HCT116 (cell line): Measurements from ENCODE around the gene EPS8L2. TPM values are rescaled to one million over a fixed set of nuclear protein-coding genes. Genes with fewer than 3 reads are reported as not detected.

Source experiments
- ATAC-seq: fragments of 200-7000 bp; cut with Tn5 transposase; 2 replicates; pipeline ENCODE4 v1.9.1; 2020; ENCODE audit warnings: mild to moderate bottlenecking, moderate library complexity
- BruUV-seq: library from RNA; stranded (reverse); fragments of 400-500 nt; replicated peaks from 2 replicates; lab custom pipeline; 2021; lab: Mats Ljungman, UMichigan
- CTCF ChIA-PET: fragments of 300-600 bp; sonication (Branson Sonifier 250); formaldehyde crosslinking; loops from one replicate; lab custom pipeline; 2021; ENCODE audit warnings: antibody characterized with exemption; lab: Charles Lee
- POLR2A ChIA-PET: fragments of 300-600, 350-600 bp; sonication (Branson Sonifier 250); formaldehyde crosslinking; loops from one replicate; lab custom pipeline; 2021; ENCODE audit warnings: antibody characterized with exemption; lab: Charles Lee
- RAD21 ChIA-PET, 2 experiments: fragments of 300-600 bp; sonication (Branson Sonifier 250); formaldehyde crosslinking; loops; one replicate each; lab custom pipeline; 2023; ENCODE audit warnings: low total read pairs in 2 of 2; ENCODE audit not compliant: uncharacterized antibody in 2 of 2, unreplicated experiment in 2 of 2, low non-redundant PET in 1 of 2; lab: Charles Lee
- DNase-seq: peaks from one replicate; pipeline ENCODE4 v3.0.0-alpha.2; 2010; ENCODE audit warnings: low read depth, low spot score
- H2AFZ ChIP-seq: fragments of 200-600 bp; shearing (Covaris generic), sonication (generic); 2 replicates; pipeline ENCODE4 v1.6.1; 2017; ENCODE audit warnings: low read depth, mixed run types, mixed read lengths, antibody characterized with exemption, low read length; ENCODE audit not compliant: poor library complexity, severe bottlenecking
- H3K27ac ChIP-seq: 2 replicates; pipeline ENCODE4 v1.5.1; 2012; ENCODE audit warnings: low read depth, low read length
- H3K27me3 ChIP-seq: fragments of 200-600 bp; sonication (generic); 2 replicates; pipeline ENCODE4 v1.6.1; 2016; ENCODE audit warnings: mixed run types, low read length, mixed read lengths; ENCODE audit not compliant: insufficient read depth
- H3K36me3 ChIP-seq, 2 experiments: fragments of 200-500 bp in 1 of 2; fragments of 200-600 bp in 1 of 2; sonication (Bioruptor generic) in 1 of 2; sonication (generic) in 1 of 2; 2 replicates each; pipeline versions ENCODE4 v1.5.1 to v1.6.1; 2014 to 2016; ENCODE audit warnings: low read length in 2 of 2, inconsistent platforms in 1 of 2, mixed read lengths in 1 of 2, mixed run types in 1 of 2; ENCODE audit not compliant: insufficient read depth in 2 of 2, control insufficient read depth in 1 of 2
- H3K4me1 ChIP-seq, 2 experiments: fragments of 200-600 bp in 1 of 2; sonication (generic) in 1 of 2; 2 replicates each; pipeline versions ENCODE4 v1.5.1 to v1.6.1; 2012 to 2017; ENCODE audit warnings: low read length in 2 of 2, inconsistent platforms in 1 of 2, mild to moderate bottlenecking in 1 of 2, mixed read lengths in 1 of 2, mixed run types in 1 of 2, moderate library complexity in 1 of 2; ENCODE audit not compliant: insufficient read depth in 2 of 2, control insufficient read depth in 1 of 2
- H3K4me2 ChIP-seq: fragments of 200-600 bp; sonication (generic); 2 replicates; pipeline ENCODE4 v1.6.1; 2017; ENCODE audit warnings: mixed run types, low read length, mixed read lengths
- H3K4me3 ChIP-seq, 2 experiments: fragments of 200-600 bp in 1 of 2; sonication (generic) in 1 of 2; replicated peaks in 1 of 2; 2 replicates each; pipeline ENCODE4 v1.5.1; 2011 to 2016; ENCODE audit warnings: low read length in 2 of 2, control low read depth in 1 of 2, low read depth in 1 of 2, mild to moderate bottlenecking in 1 of 2, mixed read lengths in 1 of 2, mixed run types in 1 of 2
- H3K79me2 ChIP-seq: fragments of 200-600 bp; sonication (generic); 2 replicates; pipeline ENCODE4 v1.6.1; 2017; ENCODE audit warnings: mild to moderate bottlenecking, mixed run types, low read length, moderate library complexity, mixed read lengths; ENCODE audit not compliant: insufficient read depth
- H3K9ac ChIP-seq: fragments of 200-600 bp; sonication (generic); 2 replicates; pipeline ENCODE4 v1.6.1; 2016; ENCODE audit warnings: low read length, mixed read lengths
- H3K9me2 ChIP-seq: fragments of 200-600 bp; sonication (generic), shearing (Covaris generic); 2 replicates; pipeline ENCODE4 v1.6.1; 2017; ENCODE audit warnings: mixed run types, mild to moderate bottlenecking, moderate library complexity; ENCODE audit not compliant: insufficient read depth
- H3K9me3 ChIP-seq, 2 experiments: fragments of 200-500 bp in 1 of 2; fragments of 200-600 bp in 1 of 2; sonication (Bioruptor generic) in 1 of 2; sonication (generic) in 1 of 2; 2 replicates each; pipeline ENCODE4 v1.6.1; 2014 to 2017; ENCODE audit warnings: low read length in 2 of 2, mixed read lengths in 2 of 2, inconsistent platforms in 1 of 2, low read depth in 1 of 2, mild to moderate bottlenecking in 1 of 2, mixed run types in 1 of 2, moderate library complexity in 1 of 2; ENCODE audit not compliant: control insufficient read depth in 1 of 2, insufficient read depth in 1 of 2
- H4K20me1 ChIP-seq: fragments of 200-600 bp; sonication (generic), shearing (Covaris generic); 2 replicates; pipeline ENCODE4 v1.6.1; 2017; ENCODE audit warnings: mixed run types, mild to moderate bottlenecking, moderate library complexity; ENCODE audit not compliant: insufficient read depth
- ATF3 ChIP-seq: IDR thresholded peaks from 2 replicates; pipeline ENCODE4 v1.6.1; 2012
- JUND ChIP-seq: IDR thresholded peaks from 2 replicates; pipeline ENCODE4 v1.6.1; 2012
- MAX ChIP-seq: IDR thresholded peaks from 2 replicates; pipeline ENCODE4 v1.6.1; 2012
- RAD21 ChIP-seq: IDR thresholded peaks from 2 replicates; pipeline ENCODE4 v1.6.1; 2012; ENCODE audit warnings: low read depth, mild to moderate bottlenecking
- SIN3A ChIP-seq: IDR thresholded peaks from 2 replicates; pipeline ENCODE4 v1.6.1; 2012; ENCODE audit warnings: low read depth
- SP1 ChIP-seq: IDR thresholded peaks from 2 replicates; pipeline ENCODE4 v1.6.1; 2012; ENCODE audit warnings: low read depth
- TCF7L2 ChIP-seq: IDR thresholded peaks from 2 replicates; pipeline ENCODE4 v1.7.0; 2011; ENCODE audit warnings: borderline replicate concordance, inconsistent platforms; ENCODE audit not compliant: insufficient read depth, insufficient read length; ENCODE audit errors: extremely low read depth
- ZFX ChIP-seq: fragments of 450-650 bp; IDR thresholded peaks from 2 replicates; pipeline ENCODE4 v1.6.1; 2017
- ZNF274 ChIP-seq: fragments of 200-500 bp; sonication (Bioruptor generic); IDR thresholded peaks from 2 replicates; pipeline ENCODE4 v1.6.1; 2014; ENCODE audit warnings: mild to moderate bottlenecking, low read depth, low read length, inconsistent platforms
- intact Hi-C: fragments of 100-400 bp; cut with micrococcal nuclease; formaldehyde crosslinking; loops from 2 replicates; pipeline ENCODE4 v1.10.0; 2022
- total RNA-seq: library from RNA; stranded (reverse); gene quantifications from one replicate; pipeline ENCODE4 v1.2.1, GENCODE V29; 2021; ENCODE audit not compliant: unreplicated experiment

EPS8L2 gene
- total RNA-seq, 1 experiment from 2014 or later: 157 TPM

- ATAC-seq: no peak
- Histone ChIP-seq H3K4me3 (no peak overlapping the region), H3K36me3 (peaks cover 14 to 25% of the 10 kb centered on the region in 2 experiments), H3K27ac (no peak overlapping the region), H3K79me2 (no peaks in the 10 kb centered on the region), H3K4me2 (no peak overlapping the region), H3K9ac (no peak overlapping the region), H3K27me3 (no peaks in the 10 kb centered on the region), H4K20me1 (no peaks in the 10 kb centered on the region), H2AFZ (no peak overlapping the region), H3K4me1 (no peaks in the 10 kb centered on the region; a peak in 1 of 4 replicates), H3K9me2 (no peaks in the 10 kb centered on the region), H3K9me3 (no peaks in the 10 kb centered on the region)
- no peak for DNase-seq
- ChIA-PET RAD21 (no interaction called here), POLR2A (no interaction called here), CTCF (no interaction called here)
- intact Hi-C loops: no loop called here
- no peak for TF ChIP-seq TCF7L2
- no peak for TF ChIP-seq RAD21
- TF ChIP-seq ATF3: no peak
- TF ChIP-seq ZNF274: no peak
- TF ChIP-seq ZFX: no peak
- TF ChIP-seq SIN3A: no peak
- no TSS peak for BruUV-seq
Measured at GRCh38 chr11:674406-674805, 31.6 kb upstream of the EPS8L2 start.

GRCh38 chr11:678297-678696 is 27.7 kb upstream of the EPS8L2 start:
- H3K27me3 ChIP-seq: no peaks in the 10 kb centered on the region
- DNase-seq: no peak
- CTCF ChIA-PET: no interaction called here
- no peaks in the 10 kb centered on the region for H3K79me2 ChIP-seq
- H3K4me1 ChIP-seq: no peaks in the 10 kb centered on the region
- BruUV-seq: no TSS peak
- TF ChIP-seq MAX (no peak), JUND (no peak), SP1 (no peak)
- TF ChIP-seq, all 23 proteins: peak for 0
- no peaks in the 10 kb centered on the region for H4K20me1 ChIP-seq
- H2AFZ ChIP-seq: no peak overlapping the region
- H3K27ac ChIP-seq: no peak overlapping the region
- RAD21 ChIA-PET: no interaction called here
- no peaks in the 10 kb centered on the region for H3K9me3 ChIP-seq
- POLR2A ChIA-PET: no interaction called here
- intact Hi-C loops: no loop called here
- ATAC-seq: no peak
- peaks cover 14 to 24% of the 10 kb centered on the region in 2 experiments for H3K36me3 ChIP-seq
- H3K9me2 ChIP-seq: no peaks in the 10 kb centered on the region
- H3K4me3 ChIP-seq: no peak overlapping the region
- no peak overlapping the region for H3K4me2 ChIP-seq
- no peak overlapping the region for H3K9ac ChIP-seq
